Stimulated activated CD4-positive, alpha-beta T cell treated with anti-CD3 and anti-CD28 coated beads, Interleukin-1b, Interleukin-23, amount 100 ng/mL, for 1 hour (primary cell): ENCODE data around the gene KCTD5.
"Not testable (repeated sequence)": the region's sequence is repeated elsewhere in the genome, so short reads cannot be mapped to it uniquely, and the experiment has no call there.

ENCODE experiments used
- DNase-seq, 2 donors: peaks; one replicate each; pipeline ENCODE4 v3.0.0-alpha.2; 2020; ENCODE audit warnings: low read depth in 2 of 2

Gene KCTD5

GRCh38 chr16:2671741-2672140 is 10.6 kb upstream of the KCTD5 start:
- DNase-seq: no peak

DNA sequence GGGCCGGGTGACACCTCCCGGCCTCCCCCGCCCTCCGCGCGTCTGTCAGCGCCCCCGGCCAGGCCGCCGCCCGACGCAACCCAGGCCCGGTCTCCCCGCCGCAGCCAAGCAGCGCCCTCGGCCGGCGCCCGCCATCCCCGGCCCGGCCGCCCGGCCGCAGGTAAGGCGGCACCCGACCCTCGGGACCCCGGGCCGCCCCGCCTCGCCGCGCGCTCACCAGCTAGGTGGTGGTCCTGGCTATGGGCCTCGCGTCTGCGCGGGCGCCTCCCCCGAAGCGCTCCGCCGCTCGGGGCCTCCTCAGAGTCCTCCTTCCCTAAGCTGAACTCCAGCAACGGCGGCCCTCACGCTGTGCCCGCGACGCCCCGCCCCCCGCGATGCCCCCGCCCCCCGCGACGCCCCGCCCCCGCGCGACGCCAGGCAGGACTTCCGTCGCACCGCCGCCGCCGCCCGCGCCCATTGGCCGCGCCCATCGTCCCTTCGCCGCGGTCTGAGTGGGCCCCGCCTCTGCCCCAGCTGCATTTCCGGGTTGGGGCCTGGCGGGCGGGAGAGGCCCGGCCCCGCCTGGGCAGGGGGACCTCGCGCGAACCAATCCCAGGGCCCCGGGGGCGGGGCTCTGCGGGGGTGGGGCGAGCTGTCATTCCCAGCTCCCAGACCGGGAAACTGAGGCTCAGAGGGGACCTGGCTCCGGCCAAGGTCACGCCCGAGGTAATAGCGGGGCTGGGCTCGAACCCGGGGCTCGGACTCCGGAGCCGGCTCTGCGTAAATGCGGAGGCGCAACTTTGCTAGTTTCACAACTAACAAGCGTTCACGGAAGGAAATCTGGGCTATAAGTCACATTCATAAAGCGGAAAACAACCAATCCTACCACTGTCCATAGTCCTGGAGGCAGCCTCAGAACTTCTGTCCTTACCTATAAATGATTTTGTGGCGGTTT is 9.0 kb upstream of the KCTD5 start:
- DNase-seq: peak; percentile 83 to 92

- DNase-seq: no peak
These were observed 7.3 kb upstream of the KCTD5 start for GRCh38 chr16:2675021-2675420.

DNA sequence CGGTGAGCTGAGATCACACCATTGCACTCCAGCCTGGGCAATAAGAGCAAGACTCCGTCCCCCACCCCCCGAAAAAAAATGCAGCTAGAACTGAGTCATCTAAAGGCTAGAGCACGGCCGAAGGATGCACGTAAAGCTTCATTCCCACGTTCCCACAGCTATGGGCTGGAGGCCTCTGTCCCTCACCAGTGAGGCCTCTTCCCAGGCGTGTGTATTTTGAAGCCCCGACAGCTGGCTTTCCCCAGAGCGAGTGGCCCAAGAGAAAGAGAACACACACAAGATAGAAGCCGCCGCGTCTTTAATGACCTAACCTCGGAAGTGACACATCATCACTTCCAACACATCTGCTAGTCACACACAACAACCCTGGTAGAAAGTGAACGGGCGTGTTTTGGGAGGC is 6.6 kb upstream of the KCTD5 start:
- DNase-seq: no peak

DNA sequence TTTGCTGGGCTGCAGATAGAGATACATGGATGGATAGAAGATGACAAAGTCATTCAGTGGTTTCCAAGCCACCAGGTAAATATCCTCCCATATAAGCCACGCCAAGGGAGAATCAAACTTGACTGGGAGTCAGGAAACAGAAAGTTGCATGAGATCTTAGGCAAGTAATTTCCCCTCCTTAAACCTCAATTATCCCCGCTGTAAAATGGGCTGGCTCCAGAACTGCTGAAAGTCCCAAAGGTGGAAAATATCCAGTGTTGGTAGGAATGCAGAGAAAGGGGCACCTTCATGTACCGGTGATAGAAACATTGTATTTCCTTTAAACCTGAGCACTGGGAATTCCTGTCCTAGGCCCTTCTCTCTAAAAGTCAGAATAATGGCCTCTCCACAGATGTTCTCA is 5.4 kb upstream of the KCTD5 start:
- not testable (repeated sequence) for DNase-seq

GRCh38 chr16:2678206-2678965 is 3.9 kb upstream of the KCTD5 start:
- DNase-seq: not testable (repeated sequence)

DNA sequence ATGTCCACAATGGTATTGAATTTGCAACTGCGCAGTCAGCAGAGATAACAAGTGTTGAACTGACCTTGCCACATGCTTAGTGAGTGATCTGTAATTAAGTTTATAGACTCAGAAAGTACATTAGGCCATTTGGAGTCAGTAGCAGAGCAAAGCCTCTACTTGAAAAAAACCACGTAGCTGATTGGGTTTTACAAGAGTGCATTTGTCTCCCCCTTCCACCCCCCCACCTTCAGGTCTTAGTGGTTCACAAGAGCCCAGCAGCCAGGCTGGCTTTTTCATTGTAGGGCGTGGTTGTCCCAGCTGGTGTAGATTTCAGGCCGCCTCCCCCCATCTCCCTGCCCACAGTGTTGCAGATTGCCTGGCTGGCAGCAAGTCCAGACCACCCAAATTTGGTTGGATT is 2.4 kb upstream of the KCTD5 start:
- DNase-seq: not testable (repeated sequence)

- not testable (repeated sequence) for DNase-seq
These were observed 2.0 kb upstream of the KCTD5 start for GRCh38 chr16:2680360-2680759.

GRCh38 chr16:2683041-2683440 is 718 bp downstream of the KCTD5 start:
- not testable (repeated sequence) for DNase-seq

GRCh38 chr16:2686075-2686474 is 3.8 kb downstream of the KCTD5 start:
- DNase-seq: not testable (repeated sequence)

DNA sequence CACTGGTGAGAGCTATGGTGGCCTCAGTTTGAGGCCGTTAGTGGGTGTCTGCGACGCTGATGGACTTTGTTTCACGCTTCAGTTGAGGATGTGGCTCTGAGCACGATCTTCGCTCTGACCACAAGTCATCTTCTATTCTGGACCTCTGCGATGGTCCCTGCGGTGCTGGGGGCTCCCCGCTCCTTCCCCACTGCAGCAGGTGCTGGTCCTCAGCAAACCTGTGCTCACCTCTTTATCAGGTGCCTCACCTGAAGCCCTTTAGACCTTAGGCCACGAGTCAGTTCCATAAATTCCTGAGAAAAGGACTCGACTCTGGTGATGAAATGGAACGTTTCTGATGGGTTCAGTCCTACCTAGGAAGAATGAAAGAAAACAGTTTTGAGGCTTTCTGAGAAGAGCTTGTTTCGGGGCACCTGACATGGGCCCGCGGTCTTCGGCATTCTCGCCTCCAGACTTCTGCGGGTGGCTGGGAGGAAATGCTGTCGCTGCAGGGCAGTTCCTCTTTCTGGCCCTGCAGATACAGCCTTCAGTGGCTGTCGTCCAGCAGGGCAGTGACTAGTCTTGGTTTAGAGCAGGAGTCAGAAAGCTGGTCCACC is 4.7 kb downstream of the KCTD5 start:
- DNase-seq: no peak

DNA sequence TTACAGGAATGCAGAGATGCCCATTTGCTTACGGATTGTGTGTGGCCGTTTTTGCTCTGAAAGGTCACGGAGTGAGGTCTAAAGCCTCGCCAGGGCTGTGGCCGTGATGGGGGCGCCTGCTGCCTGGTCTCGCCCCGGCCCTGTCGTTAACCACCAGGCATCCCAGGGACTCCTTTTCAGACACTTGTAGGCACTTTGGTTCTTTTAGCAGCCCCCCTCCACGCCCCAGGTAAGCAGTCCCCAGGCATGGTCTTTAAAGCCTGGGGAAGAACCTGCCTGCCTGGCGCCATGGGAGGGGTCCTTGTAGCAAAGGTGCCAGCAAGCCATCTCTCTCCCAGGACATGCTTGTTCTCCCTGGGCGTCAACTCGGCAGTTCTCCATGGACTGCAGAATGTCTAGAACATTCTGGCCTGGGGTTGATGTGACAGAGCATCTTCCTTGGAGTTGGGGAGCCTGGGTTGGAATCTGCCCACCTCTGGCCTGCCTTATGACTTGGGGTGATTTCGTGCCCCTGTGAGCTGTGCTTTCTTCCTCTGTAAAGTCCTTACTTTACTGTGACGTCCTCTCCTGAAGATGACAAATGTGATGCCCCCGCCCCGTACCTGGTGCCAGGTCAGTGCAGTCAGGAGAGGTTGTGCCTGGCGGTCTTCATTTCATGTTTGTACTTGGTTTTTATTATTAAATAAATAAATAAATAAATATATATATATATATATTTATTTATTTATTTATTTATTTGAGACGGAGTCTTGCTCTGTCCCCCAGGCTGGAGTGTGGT is 5.4 kb downstream of the KCTD5 start:
- DNase-seq: no peak

GRCh38 chr16:2689422-2689821 is 7.1 kb downstream of the KCTD5 start:
- not testable (repeated sequence) for DNase-seq

- no peak for DNase-seq
These were observed 7.9 kb downstream of the KCTD5 start for GRCh38 chr16:2689968-2690801.

DNA sequence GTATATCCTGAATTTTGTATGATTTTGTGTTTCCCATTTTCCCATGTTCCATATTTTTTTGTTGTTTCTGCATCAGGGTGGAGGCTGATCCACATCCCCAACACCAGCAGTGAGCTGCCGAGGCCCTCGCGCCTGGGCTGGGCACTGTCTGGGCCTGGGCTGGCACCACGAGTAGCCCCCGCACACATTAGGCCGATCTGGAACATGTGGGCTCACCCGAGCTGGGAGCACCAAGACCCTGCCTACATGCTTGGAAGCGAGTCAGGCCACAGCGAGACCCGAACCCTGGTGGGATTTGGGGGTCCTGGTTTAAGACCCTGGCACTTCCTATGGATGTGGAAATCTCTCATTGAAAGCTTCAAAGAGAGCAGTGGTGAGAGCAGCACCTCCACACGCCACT is 8.5 kb downstream of the KCTD5 start:
- no peak for DNase-seq

DNA sequence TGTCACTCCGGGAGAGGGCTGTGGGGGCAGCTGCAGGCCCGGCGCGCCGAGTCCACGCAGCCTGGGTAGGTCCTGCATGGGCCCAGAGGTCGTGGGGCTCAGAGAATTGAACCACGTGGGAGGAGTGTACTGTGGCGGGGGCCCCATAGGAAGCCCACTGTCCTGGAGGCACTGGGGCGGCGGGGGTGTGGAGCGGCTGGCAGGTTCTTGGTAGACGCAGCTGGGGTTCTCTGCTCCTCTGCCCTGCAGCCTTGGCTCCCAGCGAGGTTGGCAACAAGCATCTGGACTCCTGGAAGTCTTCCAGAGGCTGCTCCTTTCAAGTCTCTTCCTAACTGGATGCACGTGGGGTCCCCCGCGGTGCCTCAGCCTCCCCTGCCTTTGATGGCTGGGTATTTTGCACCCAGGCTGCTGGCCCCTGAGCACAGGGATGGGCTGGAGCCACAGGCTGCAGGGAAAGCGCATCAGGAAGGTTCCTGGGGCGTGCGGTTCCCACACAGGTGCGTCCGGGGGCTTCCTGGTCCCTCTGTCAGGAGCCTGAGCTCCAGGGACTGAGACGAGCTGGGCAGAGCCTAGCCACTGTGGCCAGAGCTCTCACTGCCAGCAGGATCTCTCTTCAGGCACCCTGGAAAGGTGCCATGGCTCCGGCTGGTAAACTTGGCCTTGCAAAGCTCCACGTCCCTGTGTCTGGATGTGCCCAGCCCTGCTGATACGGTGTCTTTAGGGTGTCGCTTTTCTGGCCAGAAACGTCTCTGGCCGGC is 9.3 kb downstream of the KCTD5 start:
- no peak for DNase-seq

DNA sequence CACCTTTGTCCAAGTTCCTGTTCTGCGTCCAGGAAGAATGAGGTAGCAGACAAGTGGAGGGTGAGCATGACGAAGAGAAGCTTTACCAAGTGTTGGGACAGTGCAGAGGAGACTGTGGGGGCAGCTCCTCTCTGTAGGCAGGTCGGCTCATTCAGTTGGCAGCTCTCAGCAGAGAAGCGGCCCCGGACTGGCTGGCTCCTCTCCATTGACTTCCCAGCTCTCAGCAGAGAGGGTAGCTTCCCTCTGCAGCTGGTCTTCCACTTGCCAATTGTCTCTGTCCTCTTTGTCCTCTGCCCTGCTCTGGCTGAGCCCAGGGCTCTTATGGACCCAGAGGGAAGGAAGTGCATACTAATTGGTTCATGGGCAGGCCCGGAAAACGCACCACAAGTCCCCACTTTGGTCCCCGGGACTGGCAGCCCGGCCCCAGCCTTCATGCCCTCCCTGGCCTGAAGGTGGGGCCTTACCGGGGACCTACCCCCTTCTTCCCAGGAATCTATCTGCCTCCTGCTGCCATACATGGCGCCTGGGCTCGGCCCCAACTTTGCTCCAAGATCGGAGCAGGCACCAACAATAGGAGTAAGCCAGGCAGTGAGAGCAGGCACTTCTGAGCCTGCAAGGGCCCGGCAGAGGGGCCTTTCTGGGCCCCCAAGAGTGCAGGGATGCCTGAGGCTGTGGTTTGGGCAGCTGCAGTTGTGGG is 10.1 kb downstream of the KCTD5 start:
- DNase-seq: no peak

DNA sequence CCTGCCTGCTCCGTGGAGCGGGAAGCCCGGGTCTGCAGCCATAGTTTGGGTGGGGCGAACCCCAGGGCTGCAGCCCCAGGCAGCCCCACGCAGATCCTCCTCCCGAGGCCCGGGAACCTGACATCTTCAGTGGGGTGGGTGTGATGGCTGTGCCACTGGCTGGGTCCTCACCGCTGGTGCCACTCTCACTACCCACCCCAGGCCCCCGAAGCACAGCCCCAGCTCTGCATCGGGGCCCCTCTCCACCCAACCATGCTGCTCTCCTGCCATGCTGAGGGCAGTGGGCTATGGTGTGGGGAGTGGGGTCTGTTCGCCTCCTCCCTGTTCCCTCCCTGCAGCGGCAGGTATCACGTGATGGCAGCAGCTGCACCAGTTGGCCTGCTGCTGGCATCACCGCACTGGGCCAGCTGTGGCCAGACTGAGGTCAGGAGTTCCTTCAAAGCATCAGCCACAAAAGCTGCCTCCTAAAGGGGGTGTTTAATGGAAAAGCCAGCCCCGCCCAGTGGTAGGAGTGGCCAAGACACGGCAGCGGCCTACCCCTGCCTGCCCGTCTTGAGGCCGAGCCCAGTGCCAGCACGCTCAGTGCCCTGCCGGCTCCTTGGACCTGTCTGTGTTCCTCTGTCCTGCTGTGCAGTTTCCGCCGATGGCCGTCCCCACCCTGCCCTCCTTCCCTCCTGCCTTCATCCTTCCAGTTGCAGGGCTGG is 10.8 kb downstream of the KCTD5 start:
- DNase-seq: no peak
